ENCODE data around the gene CCNQ. TPM values are rescaled to one million over a fixed set of nuclear protein-coding genes. Genes with fewer than 3 reads are reported as not detected.
A peak's percentile ranks its signal among the peaks of the same experiment; 100 is the strongest.

The CCNQ gene
- total RNA-seq, 1 donor from 2014 or later, result 53.4 TPM

GRCh38 chrX:153637121-153638040 is 38.4 kb upstream of the CCNQ start:
- TF ChIP-seq CTCF (IDR thresholded peaks at IDR 0.05; ENCODE audit: insufficient read depth, low read length, severe bottlenecking), result no peak
- no peak for DNase-seq (ENCODE audit: low read depth)
- Histone ChIP-seq H3K4me3 (ENCODE audit: low read depth, low read length) (no peak overlapping the region), H3K27me3 (ENCODE audit: control insufficient read depth, insufficient read depth, low read length) (no peaks in the 10 kb centered on the region), H3K36me3 (ENCODE audit: control insufficient read depth, insufficient read depth, low read length) (no peaks in the 10 kb centered on the region)
- no peak for FAIRE-seq

- no peak overlapping the region for H3K4me3 ChIP-seq (ENCODE audit: low read depth, low read length)
- FAIRE-seq (no peak), DNase-seq (ENCODE audit: low read depth) (no peak)
- no peak for TF ChIP-seq CTCF (IDR thresholded peaks at IDR 0.05; ENCODE audit: insufficient read depth, low read length, severe bottlenecking)
- no peaks in the 10 kb centered on the region for H3K27me3 ChIP-seq (ENCODE audit: control insufficient read depth, insufficient read depth, low read length)
- H3K36me3 ChIP-seq (ENCODE audit: control insufficient read depth, insufficient read depth, low read length), result no peaks in the 10 kb centered on the region
Observed at GRCh38 chrX:153636716-153637115, 37.8 kb upstream of the CCNQ start.

- FAIRE-seq, result no peak
- peak; percentile 49 for TF ChIP-seq CTCF (IDR thresholded peaks at IDR 0.05; ENCODE audit: insufficient read depth, low read length, severe bottlenecking)
- H3K4me3 ChIP-seq (ENCODE audit: low read depth, low read length), result no peak overlapping the region
- DNase-seq (ENCODE audit: low read depth), result peak; percentile 28
- no peaks in the 10 kb centered on the region for H3K36me3 ChIP-seq (ENCODE audit: control insufficient read depth, insufficient read depth, low read length)
- no peaks in the 10 kb centered on the region for H3K27me3 ChIP-seq (ENCODE audit: control insufficient read depth, insufficient read depth, low read length)
Observed at GRCh38 chrX:153635788-153636668, 37.1 kb upstream of the CCNQ start.

- Histone ChIP-seq H3K36me3 (ENCODE audit: control insufficient read depth, insufficient read depth, low read length) (no peaks in the 10 kb centered on the region), H3K27me3 (ENCODE audit: control insufficient read depth, insufficient read depth, low read length) (no peaks in the 10 kb centered on the region), H3K4me3 (ENCODE audit: low read depth, low read length) (no peak overlapping the region)
- no peak for TF ChIP-seq CTCF (IDR thresholded peaks at IDR 0.05; ENCODE audit: insufficient read depth, low read length, severe bottlenecking)
- DNase-seq (ENCODE audit: low read depth) (no peak), FAIRE-seq (no peak)
Observed at GRCh38 chrX:153635388-153635787, 36.4 kb upstream of the CCNQ start.

GRCh38 chrX:153634832-153635231 is 35.9 kb upstream of the CCNQ start:
- Histone ChIP-seq H3K36me3 (ENCODE audit: control insufficient read depth, insufficient read depth, low read length) (no peaks in the 10 kb centered on the region), H3K27me3 (ENCODE audit: control insufficient read depth, insufficient read depth, low read length) (no peaks in the 10 kb centered on the region), H3K4me3 (ENCODE audit: low read depth, low read length) (no peak overlapping the region)
- DNase-seq (ENCODE audit: low read depth) (no peak), FAIRE-seq (no peak)
- no peak for TF ChIP-seq CTCF (IDR thresholded peaks at IDR 0.05; ENCODE audit: insufficient read depth, low read length, severe bottlenecking)

All from bronchial epithelial cell (primary cell).